ENCODE data around the gene AKAP14.
"Not testable (repeated sequence)": the region's sequence is repeated elsewhere in the genome, so short reads cannot be mapped to it uniquely, and the experiment has no call there.

AKAP14 gene

DNA sequence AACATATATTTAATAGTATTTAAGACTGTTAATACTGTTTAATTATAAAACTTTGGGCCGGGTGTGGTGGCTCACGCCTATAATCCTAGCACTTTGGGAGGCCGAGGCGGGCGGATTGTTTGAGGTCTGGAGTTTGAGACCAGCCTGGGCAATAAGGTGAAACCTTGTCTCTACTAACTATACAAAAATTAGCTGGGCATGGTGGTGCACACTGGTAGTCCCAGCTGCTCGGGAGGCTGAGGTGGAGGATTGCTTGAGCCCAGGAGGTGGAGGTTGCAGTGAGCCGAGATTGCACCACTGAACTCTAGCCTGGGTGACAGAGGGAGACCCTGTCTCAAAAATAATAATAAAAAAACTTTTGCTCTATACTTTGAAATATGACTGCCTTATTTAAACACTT is 26.7 kb downstream of the AKAP14 start:
- not testable (repeated sequence) for DNase-seq (ENCODE audit: low read depth, low spot score)

DNA sequence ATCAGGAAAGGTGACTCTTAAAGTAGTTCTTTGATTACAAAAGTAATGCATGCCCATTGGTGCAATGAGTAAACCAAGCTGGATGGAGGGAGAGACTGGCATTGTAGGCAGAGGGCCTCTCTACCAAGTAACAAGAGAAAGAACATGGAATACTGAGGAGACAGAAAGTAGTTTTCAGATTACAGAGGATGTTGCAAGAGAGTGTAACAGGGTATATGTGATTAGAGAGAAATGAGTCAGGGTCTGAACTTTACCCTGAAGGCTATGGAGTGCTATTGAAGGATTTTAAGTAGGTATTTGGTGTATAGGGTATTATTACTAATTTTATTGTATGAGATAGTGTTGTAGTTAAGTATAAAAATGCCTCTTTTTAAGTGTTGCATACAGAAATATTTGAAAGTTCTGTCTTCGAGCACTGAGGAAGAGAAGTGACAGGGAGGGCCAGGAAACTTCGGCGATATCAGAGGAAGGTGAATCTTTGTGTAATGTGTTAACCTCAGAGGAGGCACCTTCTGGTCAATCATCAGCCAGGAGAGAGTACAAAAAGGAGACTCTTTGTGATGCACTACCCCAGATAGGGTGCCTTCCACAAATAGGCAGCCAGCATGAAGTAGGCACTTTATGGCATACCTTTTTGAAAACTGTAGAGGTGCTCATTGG is 39.7 kb downstream of the AKAP14 start:
- DNase-seq (ENCODE audit: low read depth, low spot score) = no peak

GRCh38 chrX:119941336-119941735 is 45.6 kb downstream of the AKAP14 start:
- DNase-seq (ENCODE audit: low read depth, low spot score) = no peak

- no peak for DNase-seq (ENCODE audit: low read depth, low spot score)
Measured at GRCh38 chrX:119942173-119942819, 46.6 kb downstream of the AKAP14 start.

GRCh38 chrX:119942831-119943184 is 47.1 kb downstream of the AKAP14 start:
- no peak for DNase-seq (ENCODE audit: low read depth, low spot score)

DNA sequence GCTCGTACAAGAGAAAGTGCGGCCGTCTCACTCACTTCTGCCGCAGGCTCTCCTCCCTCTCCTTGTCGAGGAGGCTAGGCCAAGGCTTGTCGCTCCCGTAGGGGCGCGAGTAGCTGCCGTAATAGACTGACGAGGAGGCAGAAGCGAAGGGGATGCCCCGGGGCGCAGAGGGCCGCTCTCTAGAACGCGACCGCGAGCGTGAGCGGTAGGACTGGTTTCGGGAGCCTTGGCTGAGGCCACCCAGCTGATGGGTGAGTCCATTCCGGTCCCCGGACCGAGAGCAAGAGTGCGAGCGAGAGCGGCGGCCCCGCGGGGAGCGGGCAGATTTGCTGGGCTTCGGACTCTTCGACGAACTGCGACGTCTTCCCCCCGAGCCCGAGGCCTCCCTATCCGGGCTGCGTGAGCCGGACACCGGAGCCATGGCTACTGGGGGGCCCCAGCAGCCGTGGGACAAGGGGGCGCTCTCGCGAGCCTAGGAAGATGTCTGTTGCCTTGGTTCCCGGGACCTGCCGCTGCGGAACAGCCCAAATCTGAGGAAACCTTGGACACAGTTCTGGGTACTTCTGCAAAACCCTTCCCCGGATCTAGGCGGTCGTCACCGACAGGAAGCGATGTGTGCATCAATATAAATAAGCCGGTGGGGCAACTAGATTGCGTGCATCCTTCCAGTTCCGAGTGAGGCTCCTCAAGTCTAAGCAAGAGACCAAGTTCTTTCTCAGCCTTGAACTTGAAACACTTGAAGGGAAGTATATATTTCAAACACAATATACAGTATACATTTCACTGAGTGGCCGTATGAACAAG is 47.7 kb downstream of the AKAP14 start, which contains the start of gene NKAP:
Gene NKAP (minus strand): TSS at position 567 of the 804 bp plus-strand sequence. CDS start 146 bp downstream, at position 421.
- peak; percentile 79 for DNase-seq (ENCODE audit: low read depth, low spot score)

GRCh38 chrX:119945481-119945880 is 49.8 kb downstream of the AKAP14 start:
- no peak for DNase-seq (ENCODE audit: low read depth, low spot score)

DNA sequence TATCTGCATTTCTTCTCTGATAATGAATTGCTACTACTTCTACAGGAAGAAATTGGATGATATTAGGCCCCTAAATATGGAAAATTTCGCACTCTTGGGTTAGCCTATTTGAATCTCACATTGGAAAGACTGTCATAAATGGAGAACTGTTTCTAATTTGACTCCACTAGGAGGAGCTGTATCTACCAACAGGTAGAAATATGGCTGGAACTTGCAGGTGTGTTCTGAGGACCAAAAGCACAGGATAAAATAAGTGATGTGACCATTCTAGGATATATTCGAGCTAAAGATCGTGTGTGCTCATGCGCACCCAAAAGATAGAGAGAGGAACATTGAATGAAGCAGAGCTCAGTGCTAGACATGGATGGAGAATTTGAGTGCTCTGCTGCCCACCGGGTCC is 52.7 kb downstream of the AKAP14 start:
- DNase-seq (ENCODE audit: low read depth, low spot score) = no peak

GRCh38 chrX:119954374-119954773 is 58.7 kb downstream of the AKAP14 start:
- DNase-seq (ENCODE audit: low read depth, low spot score) = no peak

- not testable (repeated sequence) for DNase-seq (ENCODE audit: low read depth, low spot score)
Measured at GRCh38 chrX:119955807-119956570, 60.3 kb downstream of the AKAP14 start.

GRCh38 chrX:119960625-119961024 is 64.9 kb downstream of the AKAP14 start:
- DNase-seq (ENCODE audit: low read depth, low spot score) = no peak

GRCh38 chrX:119966837-119967236 is 71.1 kb downstream of the AKAP14 start:
- DNase-seq (ENCODE audit: low read depth, low spot score) = not testable (repeated sequence)

Data from iPS DF 19.7 (cell line).